ENCODE results near the gene BTBD18. TPM values are rescaled to one million over a fixed set of nuclear protein-coding genes. Genes with fewer than 3 reads are reported as not detected.
"Not testable (repeated sequence)": the region's sequence is repeated elsewhere in the genome, so short reads cannot be mapped to it uniquely, and the experiment has no call there.

BTBD18 gene
- total RNA-seq, 4 donors from 2014 or later = not detected

DNA sequence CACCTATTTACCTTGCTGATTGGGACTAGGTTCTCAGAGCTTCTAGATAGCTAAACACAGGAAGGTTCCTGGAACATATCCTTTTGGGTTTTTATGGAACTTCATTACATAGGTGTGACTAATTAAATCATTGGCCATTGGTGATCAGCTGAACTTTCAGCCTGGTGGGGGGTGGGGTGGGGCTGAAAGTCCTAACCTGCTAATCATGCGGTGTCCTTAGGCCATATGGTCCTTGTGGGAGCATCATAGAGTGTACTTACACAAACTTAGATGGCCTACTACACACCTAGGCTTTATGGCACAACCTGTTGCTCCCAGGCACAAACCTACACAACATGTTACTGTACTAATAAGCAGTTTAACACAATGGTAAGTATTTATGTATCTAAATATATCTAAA, 19.0 kb downstream of the BTBD18 start:
- WGBS, 2 donors = 100% methylated on average over 1 of the region's 1 CpG
- Histone ChIP-seq H3K9me3 (no peaks in the 10 kb centered on the region), H3K4me1 (no peaks in the 10 kb centered on the region), H3K27ac (no peak overlapping the region), H3K4me3 (replicated peaks in 1 of 3) (no peak overlapping the region), H3K36me3 (peaks cover 0 to under 1% of the 10 kb centered on the region in 2 donors), H3K27me3 (no peaks in the 10 kb centered on the region)
- DNase-seq = no peak
- TF ChIP-seq, protein P1, sequence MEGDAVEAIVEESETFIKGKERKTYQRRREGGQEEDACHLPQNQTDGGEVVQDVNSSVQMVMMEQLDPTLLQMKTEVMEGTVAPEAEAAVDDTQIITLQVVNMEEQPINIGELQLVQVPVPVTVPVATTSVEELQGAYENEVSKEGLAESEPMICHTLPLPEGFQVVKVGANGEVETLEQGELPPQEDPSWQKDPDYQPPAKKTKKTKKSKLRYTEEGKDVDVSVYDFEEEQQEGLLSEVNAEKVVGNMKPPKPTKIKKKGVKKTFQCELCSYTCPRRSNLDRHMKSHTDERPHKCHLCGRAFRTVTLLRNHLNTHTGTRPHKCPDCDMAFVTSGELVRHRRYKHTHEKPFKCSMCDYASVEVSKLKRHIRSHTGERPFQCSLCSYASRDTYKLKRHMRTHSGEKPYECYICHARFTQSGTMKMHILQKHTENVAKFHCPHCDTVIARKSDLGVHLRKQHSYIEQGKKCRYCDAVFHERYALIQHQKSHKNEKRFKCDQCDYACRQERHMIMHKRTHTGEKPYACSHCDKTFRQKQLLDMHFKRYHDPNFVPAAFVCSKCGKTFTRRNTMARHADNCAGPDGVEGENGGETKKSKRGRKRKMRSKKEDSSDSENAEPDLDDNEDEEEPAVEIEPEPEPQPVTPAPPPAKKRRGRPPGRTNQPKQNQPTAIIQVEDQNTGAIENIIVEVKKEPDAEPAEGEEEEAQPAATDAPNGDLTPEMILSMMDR (IDR thresholded peaks at IDR 0.05) = no peak
- TF ChIP-seq POLR2A (IDR thresholded peaks at IDR 0.05) = no peak
- intact Hi-C loops (cut with DNase I) = no loop called here

DNA sequence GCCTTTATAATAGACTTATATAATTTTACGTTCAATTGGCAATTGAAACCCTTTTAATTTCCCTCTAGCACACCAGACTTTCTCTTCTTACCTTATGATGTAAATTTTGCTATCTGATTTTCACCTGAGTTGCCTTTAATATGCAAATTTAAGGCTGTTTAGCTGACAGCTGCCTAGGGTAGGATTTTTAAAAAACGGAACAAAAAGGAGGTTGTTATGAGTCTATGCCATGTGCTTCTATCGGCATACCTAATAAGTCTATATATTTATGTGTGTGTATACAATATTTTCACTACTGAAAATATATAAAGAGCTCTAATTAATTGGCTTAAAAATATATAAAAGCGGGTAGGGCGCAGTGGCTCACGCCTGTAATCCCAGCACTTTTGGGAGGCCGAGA, 22.1 kb downstream of the BTBD18 start:
- intact Hi-C loops (cut with DNase I) = no loop called here

GRCh38 chr11:57728829-57729228, 22.8 kb downstream of the BTBD18 start:
- Histone ChIP-seq H3K27ac (no peak overlapping the region), H3K9me3 (no peaks in the 10 kb centered on the region), H3K36me3 (no peaks in the 10 kb centered on the region), H3K4me3 (replicated peaks in 1 of 3) (no peak overlapping the region), H3K4me1 (no peaks in the 10 kb centered on the region), H3K27me3 (no peaks in the 10 kb centered on the region)
- no peak for DNase-seq
- 70 to 74% methylated on average over 7 of the region's 7 CpGs for WGBS, 2 donors
- intact Hi-C loops (cut with DNase I) = no loop called here
- TF ChIP-seq, protein P1 (IDR thresholded peaks at IDR 0.05) = no peak
- TF ChIP-seq POLR2A (IDR thresholded peaks at IDR 0.05) = no peak

More for the DNA sequence above, 22.1 kb downstream of the BTBD18 start:
- H3K4me3 ChIP-seq (replicated peaks in 1 of 3) = no peak overlapping the region
- no peak overlapping the region for H3K27ac ChIP-seq
- TF ChIP-seq, protein P1 (IDR thresholded peaks at IDR 0.05) = no peak
- no peak for TF ChIP-seq POLR2A (IDR thresholded peaks at IDR 0.05)
- H3K36me3 ChIP-seq = no peaks in the 10 kb centered on the region
- H3K4me1 ChIP-seq = no peaks in the 10 kb centered on the region
- no peaks in the 10 kb centered on the region for H3K27me3 ChIP-seq
- 94 to 96% methylated on average over 7 of the region's 7 CpGs for WGBS, 2 donors
- DNase-seq = no peak
- H3K9me3 ChIP-seq = no peaks in the 10 kb centered on the region

GRCh38 chr11:57727185-57727584, 24.4 kb downstream of the BTBD18 start:
- WGBS, 2 donors = 73 to 93% methylated on average over 2 of the region's 2 CpGs
- no peak for TF ChIP-seq POLR2A (IDR thresholded peaks at IDR 0.05)
- TF ChIP-seq, protein P1 (IDR thresholded peaks at IDR 0.05) = no peak
- intact Hi-C loops (cut with DNase I) = no loop called here

DNA sequence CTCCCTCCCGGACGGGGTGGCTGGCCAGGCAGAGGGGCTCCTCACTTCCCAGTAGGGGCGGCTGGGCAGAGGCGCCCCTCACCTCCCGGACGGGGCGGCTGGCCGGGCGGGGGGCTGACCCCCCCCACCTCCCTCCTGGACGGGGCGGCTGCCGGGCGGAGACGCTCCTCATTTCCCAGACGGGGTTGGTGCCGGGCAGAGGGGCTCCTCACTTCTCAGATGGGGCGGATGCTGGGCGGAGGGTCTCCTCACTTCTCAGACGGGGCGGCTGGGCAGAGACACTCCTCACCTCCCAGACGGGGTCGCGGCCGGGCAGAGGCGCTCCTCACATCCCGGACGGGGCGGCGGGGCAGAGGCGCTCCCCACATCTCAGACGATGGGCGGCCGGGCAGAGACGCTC, 34.9 kb downstream of the BTBD18 start:
- intact Hi-C loops (cut with DNase I); H3K9me3 ChIP-seq; H3K27ac ChIP-seq; DNase-seq; H3K4me3 ChIP-seq (replicated peaks in 1 of 3); H3K27me3 ChIP-seq; H3K36me3 ChIP-seq: not testable (repeated sequence)
- 94% methylated on average over 20 of the region's 34 CpGs; no CpG with 5 or more reads in 1 of the 2 donors for WGBS, 2 donors
- peaks cover 13 to 15% of the 10 kb centered on the region in 2 donors for H3K4me1 ChIP-seq

More at GRCh38 chr11:57727185-57727584, 24.4 kb downstream of the BTBD18 start:
- no peaks in the 10 kb centered on the region for H3K27me3 ChIP-seq
- H3K9me3 ChIP-seq = no peaks in the 10 kb centered on the region
- no peaks in the 10 kb centered on the region for H3K4me1 ChIP-seq
- H3K36me3 ChIP-seq = no peaks in the 10 kb centered on the region
- no peak overlapping the region for H3K4me3 ChIP-seq (replicated peaks in 1 of 3)
- no peak overlapping the region for H3K27ac ChIP-seq
- no peak for DNase-seq

GRCh38 chr11:57713835-57714234, 37.8 kb downstream of the BTBD18 start:
- H3K36me3 ChIP-seq = peaks cover 0 to 3% of the 10 kb centered on the region in 2 donors
- DNase-seq = no peak
- H3K9me3 ChIP-seq = no peaks in the 10 kb centered on the region
- peaks cover 21 to 22% of the 10 kb centered on the region in 2 donors for H3K4me1 ChIP-seq
- H3K27ac ChIP-seq = no peak overlapping the region
- H3K27me3 ChIP-seq = no peaks in the 10 kb centered on the region
- intact Hi-C loops (cut with DNase I) = loop anchor here (5.0 kb wide), 1 partner anchor 37 kb away; no protein-coding TSS in a partner anchor
- H3K4me3 ChIP-seq (replicated peaks in 1 of 3) = no peak overlapping the region
- no peak for TF ChIP-seq POLR2A (IDR thresholded peaks at IDR 0.05)
- TF ChIP-seq, protein P1 (IDR thresholded peaks at IDR 0.05) = no peak
- WGBS, 2 donors = 93 to 95% methylated on average over 2 of the region's 2 CpGs
